Dermis blood vessel endothelial cell (primary cell): ENCODE data around the gene ZNF451. TPM values are rescaled to one million over a fixed set of nuclear protein-coding genes. Genes with fewer than 3 reads are reported as not detected.
"Not testable (repeated sequence)": the region's sequence is repeated elsewhere in the genome, so short reads cannot be mapped to it uniquely, and the experiment has no call there.

ENCODE experiments used
- DNase-seq: peaks from one replicate; pipeline ENCODE4 v3.0.0; 2010
- total RNA-seq: library from RNA; depleted of rRNA; stranded (reverse); fragments of >200 nt; gene quantifications from 2 replicates; pipeline ENCODE4 v1.2.3, GENCODE V29; 2014

Gene ZNF451
- total RNA-seq, 1 donor from 2014 or later, result 69.1 TPM

DNA sequence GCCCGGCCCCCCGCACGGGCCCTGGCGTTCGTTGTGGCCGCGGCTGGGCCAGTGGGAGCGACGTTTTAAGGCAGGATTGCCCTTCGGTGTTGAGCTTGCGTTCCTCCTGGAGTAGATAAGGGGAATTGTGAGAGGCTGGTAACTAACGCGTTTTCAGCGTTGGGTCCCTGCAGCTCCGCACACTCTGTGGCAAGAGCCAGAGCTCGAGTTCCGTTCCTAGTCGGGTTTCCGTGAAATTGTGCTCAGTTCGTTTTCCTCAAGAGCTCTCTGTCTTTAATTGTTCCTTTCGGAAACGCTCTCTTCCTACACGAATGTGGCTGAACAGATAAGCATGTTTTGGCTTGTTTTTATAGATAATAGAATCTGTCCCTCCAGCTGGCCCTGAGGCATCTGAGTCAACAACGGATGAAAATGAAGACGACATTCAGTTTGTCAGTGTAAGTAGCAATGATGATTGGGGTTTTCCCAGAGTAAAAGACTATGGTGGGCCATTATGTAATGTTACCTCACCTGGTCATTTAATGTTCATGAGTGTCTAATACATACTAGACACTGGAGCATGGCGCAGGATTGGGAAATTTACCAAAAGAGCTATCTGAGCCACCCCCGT, 575 bp downstream of the ZNF451 start:
- not testable (repeated sequence) for DNase-seq

- not testable (repeated sequence) for DNase-seq
These were observed 1.4 kb downstream of the ZNF451 start for GRCh38 chr6:57091375-57091774.

DNA sequence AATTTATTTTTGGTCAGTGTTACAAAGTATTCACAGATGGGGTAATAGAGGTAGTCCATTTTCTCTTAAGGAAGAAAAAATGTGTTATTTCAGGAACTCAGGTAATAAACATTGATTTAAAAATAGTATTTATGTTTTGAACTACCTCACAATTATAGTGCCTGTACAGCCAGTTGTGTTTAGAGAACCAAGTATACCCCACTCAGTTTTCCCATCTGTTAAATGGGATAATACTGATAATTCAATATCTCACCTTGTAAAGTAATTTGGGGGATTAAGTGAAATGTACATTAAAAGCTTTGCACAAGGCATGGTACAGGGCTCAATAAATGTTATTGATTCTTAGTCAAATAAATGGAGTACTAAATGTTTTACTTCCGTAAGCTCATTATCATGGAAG, 4.7 kb downstream of the ZNF451 start:
- no peak for DNase-seq

GRCh38 chr6:57097596-57097995, 7.6 kb downstream of the ZNF451 start:
- DNase-seq, result no peak

GRCh38 chr6:57102976-57103375, 13.0 kb downstream of the ZNF451 start:
- no peak for DNase-seq

DNA sequence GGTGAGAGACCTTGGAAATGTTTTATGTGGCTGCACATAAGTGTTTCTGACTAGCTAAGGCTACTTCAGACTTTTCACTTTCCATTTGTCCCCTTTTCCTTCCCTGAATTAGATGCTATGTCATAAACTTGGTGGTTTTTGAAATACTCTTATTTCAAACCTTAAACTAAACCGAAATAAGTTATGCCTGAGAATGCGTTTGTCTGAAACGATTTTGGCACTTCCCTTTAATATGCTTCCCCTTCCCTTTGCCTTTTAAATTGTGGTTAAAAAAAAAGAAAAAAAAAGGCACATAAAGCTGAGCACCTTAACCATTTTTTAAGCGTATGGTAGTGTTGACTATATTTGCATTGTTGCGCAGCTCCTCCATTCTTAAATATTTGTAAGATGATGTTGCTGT, 14.3 kb downstream of the ZNF451 start:
- DNase-seq, result no peak

DNA sequence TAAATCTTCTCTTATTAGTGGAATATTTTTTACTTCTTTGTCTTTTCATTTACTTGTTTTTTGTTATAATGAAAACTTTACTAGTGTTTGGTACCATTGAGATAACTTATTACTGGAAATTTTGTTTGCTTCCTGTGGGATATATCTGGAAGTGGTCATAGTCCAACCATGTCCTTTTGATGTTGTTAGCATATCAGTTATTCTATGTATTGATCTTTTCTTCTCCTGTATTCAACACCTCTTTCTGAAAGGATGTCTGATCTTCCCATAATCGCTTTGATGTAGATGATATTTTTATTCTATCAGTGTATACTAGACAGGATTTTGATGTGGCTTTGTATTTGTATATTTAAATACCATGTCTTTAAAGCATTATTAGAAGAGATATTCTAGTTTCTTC, 17.0 kb downstream of the ZNF451 start:
- DNase-seq, result no peak

DNA sequence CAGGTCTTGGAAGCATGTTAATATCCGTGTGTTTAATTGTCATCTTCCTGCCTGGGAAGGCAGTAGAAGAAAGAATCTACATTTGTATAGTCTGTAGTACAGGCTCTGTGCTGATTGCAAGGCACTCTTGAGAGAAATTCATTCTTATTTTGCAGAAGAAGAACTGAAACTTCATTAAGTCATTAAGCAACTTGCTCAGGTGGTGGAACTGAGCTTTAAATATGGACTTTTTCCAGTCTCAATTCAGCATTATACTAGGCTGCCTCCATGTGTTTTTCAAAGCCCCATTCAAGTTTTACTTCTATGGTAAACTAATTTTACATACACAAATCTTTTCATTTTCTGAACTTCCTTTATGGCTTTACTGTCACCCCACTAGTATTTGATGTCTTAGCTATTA, 18.7 kb downstream of the ZNF451 start:
- DNase-seq, result no peak

- DNase-seq, result no peak
These were observed 19.9 kb downstream of the ZNF451 start for GRCh38 chr6:57109880-57110279.

GRCh38 chr6:57113105-57113504, 23.1 kb downstream of the ZNF451 start:
- no peak for DNase-seq

DNA sequence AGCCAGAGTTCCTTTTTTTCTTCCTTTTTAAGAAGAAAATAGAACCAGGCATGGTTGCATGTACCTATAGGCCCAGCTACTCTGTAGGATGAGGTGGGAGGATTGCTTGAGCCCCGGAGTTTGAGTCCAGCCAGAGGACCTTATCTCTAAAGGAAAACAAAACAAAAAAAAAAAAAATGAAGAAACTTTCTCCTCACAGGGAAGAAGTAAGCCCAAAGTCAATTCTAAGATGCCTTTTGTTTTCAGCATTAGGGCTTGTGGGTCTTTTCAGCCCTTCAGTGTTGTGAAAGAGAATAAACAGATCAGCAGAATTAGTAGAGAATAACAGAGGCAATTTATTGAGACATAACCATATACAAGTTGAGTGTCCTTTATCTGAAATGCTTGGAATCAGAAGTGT, 26.8 kb downstream of the ZNF451 start:
- DNase-seq, result no peak

DNA sequence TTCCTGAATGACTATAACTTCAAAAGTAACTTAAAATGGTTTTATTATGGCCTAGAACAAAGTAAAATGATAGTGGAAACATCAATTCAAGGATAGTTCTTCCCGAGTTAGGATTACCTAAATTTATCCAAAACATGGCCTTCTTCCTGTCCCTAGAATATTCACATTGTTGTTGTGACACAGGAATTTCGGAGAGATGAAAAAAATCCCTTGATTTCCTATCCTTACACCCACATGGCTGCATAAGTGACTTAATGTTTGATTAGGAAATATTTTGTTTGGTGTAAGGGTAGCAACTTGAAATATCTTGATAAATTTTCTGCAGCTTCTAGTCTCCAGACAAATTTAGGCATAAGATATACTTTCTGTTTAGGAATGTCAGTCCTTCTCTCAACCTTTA, 27.8 kb downstream of the ZNF451 start:
- no peak for DNase-seq

- DNase-seq, result no peak
These were observed 33.1 kb downstream of the ZNF451 start for GRCh38 chr6:57123111-57123510.

DNA sequence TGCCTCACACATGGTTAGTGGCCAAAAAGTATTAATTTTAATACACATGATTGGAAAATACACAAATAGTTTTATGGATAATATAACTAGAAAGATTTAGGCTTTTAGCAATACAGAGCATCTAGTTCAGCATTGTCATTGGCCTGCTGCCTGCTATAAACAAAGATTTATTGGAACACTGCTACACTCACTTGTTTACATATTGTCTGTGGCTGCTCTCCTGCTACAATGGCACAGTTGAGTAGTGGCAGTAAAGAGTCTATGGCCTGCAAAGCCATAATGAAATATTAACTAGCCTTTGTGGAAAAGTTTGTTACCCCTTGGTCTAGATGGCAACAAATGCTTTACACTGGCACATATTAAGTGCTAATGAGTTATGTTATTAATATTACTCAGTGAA, 37.8 kb downstream of the ZNF451 start:
- no peak for DNase-seq

GRCh38 chr6:57130661-57131177, 40.7 kb downstream of the ZNF451 start:
- DNase-seq, result no peak

DNA sequence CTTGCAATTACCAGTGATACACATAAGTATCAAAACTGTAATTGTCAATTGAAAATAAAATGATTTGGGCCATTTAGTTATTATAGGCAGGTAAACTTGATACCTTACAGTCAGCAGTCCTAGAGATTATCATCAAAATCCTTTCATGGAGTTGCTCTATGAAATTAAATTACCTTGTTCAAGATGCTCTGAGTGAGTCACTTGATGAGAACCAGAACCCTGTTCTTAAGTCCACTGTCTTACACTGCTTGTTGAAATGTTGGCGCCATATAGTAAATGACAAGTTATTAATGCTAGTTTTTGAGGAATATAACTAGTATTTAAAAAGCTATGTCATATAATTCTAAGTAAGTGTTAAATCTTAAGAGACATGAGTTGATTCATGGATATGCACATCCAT, 45.0 kb downstream of the ZNF451 start:
- DNase-seq, result no peak

DNA sequence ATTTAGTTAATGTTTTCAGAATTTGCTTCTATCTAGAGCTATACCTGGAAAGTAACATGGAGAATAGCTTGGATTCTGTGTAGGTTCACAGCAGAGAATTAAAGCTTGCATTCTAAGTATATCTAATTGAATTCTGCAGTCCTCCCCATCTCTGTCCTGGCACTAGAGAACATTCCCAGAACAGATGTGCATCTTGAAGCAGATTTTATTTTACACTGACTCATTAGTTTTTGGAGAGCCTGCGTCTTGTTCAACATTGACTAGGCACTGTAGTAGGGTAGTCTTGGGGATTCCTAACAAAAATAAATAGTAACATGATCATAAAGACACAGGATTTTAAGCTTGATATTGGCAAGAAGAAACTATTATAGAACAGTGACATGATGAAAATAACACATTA, 45.9 kb downstream of the ZNF451 start:
- no peak for DNase-seq

DNA sequence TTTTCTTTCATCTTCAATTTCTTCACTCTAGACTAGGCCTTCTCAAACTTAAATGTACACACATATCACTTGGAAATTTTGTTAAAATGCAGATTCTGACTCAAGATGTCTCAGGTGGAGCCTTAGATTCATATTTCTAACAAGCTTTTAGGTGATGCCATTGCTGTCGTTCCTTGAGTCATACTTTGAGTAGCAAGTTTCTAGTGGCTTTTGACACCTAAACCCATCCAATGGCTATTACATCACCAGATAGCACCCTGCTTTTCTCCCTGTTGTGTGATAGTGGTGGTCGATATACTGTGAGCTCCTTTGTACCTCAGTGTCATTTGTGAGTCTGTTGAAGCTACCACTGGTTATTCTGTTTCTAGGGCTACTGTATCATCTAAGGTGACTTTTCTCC, 47.4 kb downstream of the ZNF451 start:
- DNase-seq, result no peak

- DNase-seq, result no peak
These were observed 48.0 kb downstream of the ZNF451 start for GRCh38 chr6:57138026-57138425.

DNA sequence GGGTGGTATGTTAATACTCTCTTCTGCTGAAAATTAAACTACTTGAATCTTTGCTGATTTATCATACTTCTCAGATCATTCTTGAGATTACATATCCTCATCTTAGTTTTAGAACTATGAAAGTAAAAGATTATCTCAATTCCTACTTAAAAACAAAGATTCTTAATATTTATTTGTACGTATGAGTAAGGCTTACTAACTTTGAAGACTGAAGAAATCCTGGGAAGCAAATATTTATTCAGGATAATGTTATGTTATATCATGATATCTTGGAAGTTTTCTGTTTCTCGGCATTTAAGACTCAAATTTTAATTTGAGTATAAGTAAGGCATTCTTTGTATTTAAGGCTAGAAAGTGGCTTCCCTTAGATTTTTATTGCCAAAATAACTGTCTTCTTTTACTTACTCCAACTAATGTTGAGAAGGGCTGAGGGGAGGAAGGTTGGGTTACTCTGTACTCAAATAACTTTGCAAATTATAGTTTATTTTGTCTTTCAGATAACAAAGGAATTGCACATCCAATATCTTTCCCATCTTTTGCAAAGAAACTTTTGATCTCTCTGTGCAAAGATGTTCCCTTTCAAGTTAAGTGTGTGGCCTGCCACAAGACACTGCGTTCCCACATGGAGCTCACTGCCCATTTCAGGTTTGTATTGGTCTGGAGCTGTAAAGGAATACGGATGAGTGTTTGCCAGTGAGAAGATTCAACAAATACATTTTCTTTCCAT, 51.6 kb downstream of the ZNF451 start:
- DNase-seq, result no peak

GRCh38 chr6:57142178-57142525, 52.2 kb downstream of the ZNF451 start:
- DNase-seq, result no peak

- no peak for DNase-seq
These were observed 53.7 kb downstream of the ZNF451 start for GRCh38 chr6:57143690-57144089.

- no peak for DNase-seq
These were observed 57.4 kb downstream of the ZNF451 start for GRCh38 chr6:57147401-57147800.
